ENCODE measurements around the gene CHST8. TPM values are rescaled to one million over a fixed set of nuclear protein-coding genes. Genes with fewer than 3 reads are reported as not detected.

CHST8 gene
- total and polyA plus RNA-seq, 9 donors, result 0.48 to 2.5 (median 1.0) TPM; not detected in 1

GRCh38 chr19:33580026-33580644, 41.6 kb upstream of the CHST8 start:
- no peak overlapping the region for H3K27ac ChIP-seq
- no peak for DNase-seq
- H3K27me3 ChIP-seq, result no peaks in the 10 kb centered on the region
- no peak for TF ChIP-seq POLR2A (IDR thresholded peaks at IDR 0.05)
- TF ChIP-seq CTCF (IDR thresholded peaks at IDR 0.05), result no peak
- no peak for TF ChIP-seq EP300 (IDR thresholded peaks at IDR 0.05)
- H3K4me3 ChIP-seq, result no peak overlapping the region
- no peaks in the 10 kb centered on the region for H3K9me3 ChIP-seq
- WGBS, 3 donors, result 47 to 55% (median 49%) methylated on average over 8 to 10 of the region's 10 CpGs
- H3K36me3 ChIP-seq, result no peaks in the 10 kb centered on the region
- intact Hi-C loops (cut with DNase I), result loop anchor here in 1 of 4 donors (10.0 kb wide), 1 partner anchor 185 kb away; no protein-coding TSS in a partner anchor
- no peaks in the 10 kb centered on the region for H3K4me1 ChIP-seq (ENCODE audit: insufficient read depth)

- no peak for DNase-seq
- Histone ChIP-seq H3K27ac (no peak overlapping the region), H3K27me3 (no peaks in the 10 kb centered on the region), H3K9me3 (no peaks in the 10 kb centered on the region), H3K4me3 (no peak overlapping the region), H3K36me3 (no peaks in the 10 kb centered on the region), H3K4me1 (ENCODE audit: insufficient read depth) (no peaks in the 10 kb centered on the region)
- no peak for TF ChIP-seq POLR2A (IDR thresholded peaks at IDR 0.05)
- no peak for TF ChIP-seq EP300 (IDR thresholded peaks at IDR 0.05)
- TF ChIP-seq CTCF (IDR thresholded peaks at IDR 0.05), result no peak
- intact Hi-C loops (cut with DNase I), result loop anchor here in 1 of 4 donors (10.0 kb wide), 1 partner anchor 184 kb away; no protein-coding TSS in a partner anchor
- 58 to 65% (median 64%) methylated on average over 8 of the region's 8 CpGs for WGBS, 3 donors
Measured at GRCh38 chr19:33580645-33581037, 41.1 kb upstream of the CHST8 start.

- Histone ChIP-seq H3K4me1 (ENCODE audit: insufficient read depth) (no peaks in the 10 kb centered on the region), H3K4me3 (no peak overlapping the region), H3K27me3 (no peaks in the 10 kb centered on the region), H3K9me3 (no peaks in the 10 kb centered on the region), H3K27ac (no peak overlapping the region), H3K36me3 (no peaks in the 10 kb centered on the region)
- intact Hi-C loops (cut with DNase I), result loop anchor here in 1 of 4 donors (10.0 kb wide), 1 partner anchor 182 kb away; no protein-coding TSS in a partner anchor
- 58 to 63% (median 60%) methylated on average over 4 of the region's 4 CpGs for WGBS, 3 donors
- TF ChIP-seq EP300 (IDR thresholded peaks at IDR 0.05) (no peak), POLR2A (IDR thresholded peaks at IDR 0.05) (no peak), CTCF (IDR thresholded peaks at IDR 0.05) (no peak)
- no peak for DNase-seq
Measured at GRCh38 chr19:33582914-33583313, 38.8 kb upstream of the CHST8 start.

GRCh38 chr19:33587150-33587549, 34.6 kb upstream of the CHST8 start:
- H3K9me3 ChIP-seq, result peaks cover 0 to 5% of the 10 kb centered on the region in 2 donors
- 69 to 78% (median 71%) methylated on average over 2 of the region's 2 CpGs for WGBS, 3 donors
- no peaks in the 10 kb centered on the region for H3K27me3 ChIP-seq
- no peaks in the 10 kb centered on the region for H3K36me3 ChIP-seq
- TF ChIP-seq CTCF (IDR thresholded peaks at IDR 0.05) (no peak), POLR2A (IDR thresholded peaks at IDR 0.05) (no peak), EP300 (IDR thresholded peaks at IDR 0.05) (no peak)
- intact Hi-C loops (cut with DNase I), result loop anchor here in 1 of 4 donors (10.0 kb wide), 1 partner anchor 178 kb away; no protein-coding TSS in a partner anchor
- no peak overlapping the region for H3K4me3 ChIP-seq
- no peaks in the 10 kb centered on the region for H3K4me1 ChIP-seq (ENCODE audit: insufficient read depth)
- no peak for DNase-seq
- H3K27ac ChIP-seq, result no peak overlapping the region
